SIG-M5 (cell line): ENCODE results near the gene CCDC85B.

ENCODE experiments used
- DNase-seq: peaks from one replicate; lab custom pipeline; 2025; lab: John Stamatoyannopoulos, UW

CCDC85B gene

DNA sequence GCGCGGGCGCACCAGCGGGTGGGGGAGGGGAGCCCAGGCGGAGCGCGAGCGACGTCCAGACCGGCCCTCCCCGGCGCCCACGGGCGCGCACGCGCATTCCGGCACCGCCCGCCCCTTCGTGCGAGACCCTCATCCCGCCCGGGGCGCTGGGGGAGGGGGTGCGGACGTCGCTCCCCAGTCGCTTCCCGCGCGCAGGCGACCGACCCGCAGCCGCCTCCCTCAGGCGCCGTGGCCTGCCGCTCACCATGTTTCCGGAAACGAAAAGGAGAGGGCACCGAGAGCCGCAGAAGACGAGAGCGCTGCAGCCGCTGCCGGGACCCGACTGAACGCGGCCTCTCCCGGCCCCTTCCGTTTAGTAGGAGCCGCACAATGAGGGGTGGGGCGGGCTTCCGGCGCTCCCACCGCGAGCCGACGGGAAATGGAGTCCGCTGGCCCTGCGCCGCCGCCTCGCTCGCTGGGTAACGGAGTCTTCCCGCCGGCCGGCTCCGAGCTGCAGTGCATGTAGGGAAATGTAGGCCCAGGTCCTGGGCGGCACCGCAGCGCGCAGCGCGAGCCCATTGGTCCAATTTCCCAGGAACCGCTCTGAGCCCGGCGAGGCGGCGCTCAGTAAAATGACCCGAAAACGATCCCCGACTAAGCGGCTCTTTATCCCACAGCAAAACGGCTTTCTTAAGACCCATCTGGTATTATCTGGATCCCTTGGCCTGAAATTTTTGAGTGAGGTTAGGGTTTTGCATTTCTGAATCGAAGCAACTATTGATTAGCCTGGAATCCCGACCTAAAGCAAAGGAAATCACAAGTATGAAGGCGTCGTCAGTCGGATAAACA, 32.4 kb upstream of the CCDC85B start, which contains the start of gene CFL1:
Gene CFL1 (minus strand): TSS at position 328 of the 828 bp plus-strand sequence. CDS start 81 bp downstream, at position 247.
- DNase-seq, result peak; percentile 77

GRCh38 chr11:65858681-65859087, 31.8 kb upstream of the CCDC85B start:
- no peak for DNase-seq

GRCh38 chr11:65859095-65859811, 31.2 kb upstream of the CCDC85B start:
- DNase-seq, result peak; percentile 95

GRCh38 chr11:65859812-65860277, 30.6 kb upstream of the CCDC85B start:
- no peak for DNase-seq

GRCh38 chr11:65860278-65861164, 30.0 kb upstream of the CCDC85B start, which contains the start of gene MUS81:
MUS81 (plus strand) TSS chr11:65860433; CDS start chr11:65860754, 321 bp downstream.
- DNase-seq, result peak; percentile 73

GRCh38 chr11:65861165-65861505, 29.3 kb upstream of the CCDC85B start:
- DNase-seq, result no peak

- no peak for DNase-seq
These were observed 28.8 kb upstream of the CCDC85B start for GRCh38 chr11:65861533-65862183.

GRCh38 chr11:65862191-65862735, 28.2 kb upstream of the CCDC85B start:
- DNase-seq, result no peak

DNA sequence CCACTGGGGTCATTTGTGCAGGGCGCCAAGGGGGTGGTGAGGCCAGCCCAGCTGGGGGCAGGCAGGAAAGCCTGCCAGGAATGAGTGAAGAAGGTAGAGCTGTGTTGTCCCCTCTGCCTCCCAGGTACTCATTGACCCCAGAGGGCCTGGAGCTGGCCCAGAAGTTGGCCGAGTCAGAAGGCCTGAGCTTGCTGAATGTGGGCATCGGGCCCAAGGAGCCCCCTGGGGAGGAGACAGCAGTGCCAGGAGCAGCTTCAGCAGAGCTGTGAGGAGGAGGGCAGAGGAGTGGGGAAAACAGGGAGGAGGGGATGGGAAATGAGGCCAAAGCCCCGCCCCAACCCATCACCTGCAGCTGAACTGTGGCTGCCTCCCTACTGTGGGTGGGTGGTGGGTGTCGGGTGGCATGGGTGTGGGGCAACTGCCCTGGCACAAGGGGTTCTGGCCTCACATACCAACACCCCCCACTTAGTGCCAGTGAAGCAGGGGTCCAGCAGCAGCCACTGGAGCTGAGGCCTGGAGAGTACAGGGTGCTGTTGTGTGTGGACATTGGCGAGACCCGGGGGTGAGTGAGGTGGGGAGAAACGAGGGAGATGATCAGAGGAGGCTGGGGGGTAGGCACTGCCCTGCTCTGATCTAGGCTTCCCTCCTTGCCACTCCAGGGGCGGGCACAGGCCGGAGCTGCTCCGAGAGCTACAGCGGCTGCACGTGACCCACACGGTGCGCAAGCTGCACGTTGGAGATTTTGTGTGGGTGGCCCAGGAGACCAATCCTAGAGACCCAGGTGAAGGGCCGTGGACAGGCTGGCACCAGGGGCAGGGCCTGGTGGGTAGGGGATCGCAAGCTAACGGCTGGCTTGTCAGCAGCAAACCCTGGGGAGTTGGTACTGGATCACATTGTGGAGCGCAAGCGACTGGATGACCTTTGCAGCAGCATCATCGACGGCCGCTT, 27.3 kb upstream of the CCDC85B start:
- no peak for DNase-seq

- no peak for DNase-seq
These were observed 26.4 kb upstream of the CCDC85B start for GRCh38 chr11:65863889-65864705.

DNA sequence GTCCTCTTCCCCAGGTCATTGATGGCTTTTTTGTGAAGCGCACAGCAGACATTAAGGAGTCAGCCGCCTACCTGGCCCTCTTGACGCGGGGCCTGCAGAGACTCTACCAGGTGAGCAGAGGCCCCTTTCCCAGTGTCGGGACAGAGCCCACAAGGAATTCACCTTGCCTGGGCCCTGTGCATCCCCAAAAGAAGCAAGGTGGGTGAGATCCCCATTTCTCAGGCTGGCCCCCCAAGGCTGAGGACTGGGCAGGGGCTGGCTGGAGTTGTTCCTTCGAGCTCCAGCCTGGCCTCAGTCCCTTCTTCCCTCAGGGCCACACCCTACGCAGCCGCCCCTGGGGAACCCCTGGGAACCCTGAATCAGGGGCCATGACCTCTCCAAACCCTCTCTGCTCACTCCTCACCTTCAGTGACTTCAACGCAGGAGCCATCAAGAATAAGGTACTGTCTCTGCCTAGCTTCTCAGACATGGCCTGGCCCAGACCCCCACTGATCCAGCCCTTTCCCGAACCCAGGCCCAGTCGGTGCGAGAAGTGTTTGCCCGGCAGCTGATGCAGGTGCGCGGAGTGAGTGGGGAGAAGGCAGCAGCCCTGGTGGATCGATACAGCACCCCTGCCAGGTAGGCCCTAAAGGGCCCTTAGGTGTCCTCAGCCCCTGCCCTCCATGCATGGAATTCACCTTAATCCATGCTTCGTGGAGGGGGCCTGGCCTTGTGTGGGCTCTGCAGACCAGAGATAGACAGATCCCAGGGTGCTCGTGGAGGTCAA, 25.6 kb upstream of the CCDC85B start:
- DNase-seq, result no peak

GRCh38 chr11:65865550-65866172, 24.8 kb upstream of the CCDC85B start:
- DNase-seq, result no peak

GRCh38 chr11:65866509-65867283, 23.8 kb upstream of the CCDC85B start:
- DNase-seq, result no peak

DNA sequence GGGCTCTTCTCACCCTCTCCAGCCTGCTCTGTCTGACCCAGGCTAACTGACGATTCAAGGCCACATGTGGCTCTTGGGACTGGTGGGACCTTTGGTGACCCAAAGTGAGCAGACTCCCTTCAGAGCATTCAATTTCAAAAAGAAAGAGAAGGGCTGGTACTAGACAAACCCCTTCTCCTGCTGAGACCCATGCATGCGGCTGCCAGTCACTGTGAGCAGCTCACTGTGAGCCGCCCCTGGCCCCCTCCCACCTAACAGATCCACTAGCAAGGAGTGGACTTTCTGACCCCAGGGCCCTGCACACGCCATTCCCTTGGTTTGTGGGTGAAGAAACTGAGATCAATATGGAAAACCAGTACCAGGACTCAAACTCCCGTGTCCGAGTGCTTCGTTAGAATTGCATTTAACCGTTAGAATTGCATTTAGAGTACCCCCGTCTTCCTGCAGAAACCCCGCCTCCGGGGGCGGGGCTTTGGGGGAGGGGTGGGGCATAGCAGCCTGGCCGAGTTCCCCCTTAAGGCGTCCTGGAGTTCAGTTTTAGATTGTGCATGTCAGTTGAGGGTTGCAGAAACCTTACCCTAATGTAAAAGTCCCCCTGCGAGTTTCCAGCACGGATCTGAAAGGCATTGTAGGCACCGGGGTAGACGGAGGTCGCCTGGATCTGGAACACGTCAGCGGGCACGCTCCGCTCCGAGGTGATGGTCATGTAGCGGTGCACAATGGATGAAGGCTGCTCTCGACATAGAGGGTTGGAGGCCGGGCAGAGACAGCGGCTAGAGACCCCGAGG, 23.0 kb upstream of the CCDC85B start:
- DNase-seq, result no peak

DNA sequence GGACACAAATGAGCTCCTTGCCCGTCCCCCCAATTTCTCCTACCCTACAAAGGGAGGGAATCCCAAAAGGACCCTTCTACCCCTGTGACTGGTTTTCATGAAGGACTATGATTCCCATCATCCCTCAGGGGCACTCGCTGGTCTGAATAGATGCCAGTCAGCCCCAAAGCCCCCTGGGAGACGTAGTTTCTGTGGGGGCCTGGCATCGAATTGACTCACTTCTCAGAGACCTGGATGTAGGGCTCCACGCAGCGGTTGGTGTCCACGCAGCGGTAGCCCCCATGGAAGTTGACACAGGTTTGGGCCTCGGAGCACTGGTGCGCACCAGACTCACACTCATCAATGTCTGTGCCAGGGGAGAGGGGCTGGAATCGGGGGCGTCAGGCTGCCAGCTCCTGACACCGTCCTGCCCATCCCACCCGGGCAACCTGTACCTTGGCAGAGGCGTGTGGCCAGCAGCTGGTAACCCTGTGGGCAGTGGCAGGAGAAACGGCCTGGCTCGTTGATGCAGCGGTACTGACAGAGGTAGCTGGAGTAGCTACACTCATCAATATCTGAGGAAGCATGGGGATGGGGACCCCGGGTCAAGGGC, 22.3 kb upstream of the CCDC85B start:
- DNase-seq, result no peak

DNA sequence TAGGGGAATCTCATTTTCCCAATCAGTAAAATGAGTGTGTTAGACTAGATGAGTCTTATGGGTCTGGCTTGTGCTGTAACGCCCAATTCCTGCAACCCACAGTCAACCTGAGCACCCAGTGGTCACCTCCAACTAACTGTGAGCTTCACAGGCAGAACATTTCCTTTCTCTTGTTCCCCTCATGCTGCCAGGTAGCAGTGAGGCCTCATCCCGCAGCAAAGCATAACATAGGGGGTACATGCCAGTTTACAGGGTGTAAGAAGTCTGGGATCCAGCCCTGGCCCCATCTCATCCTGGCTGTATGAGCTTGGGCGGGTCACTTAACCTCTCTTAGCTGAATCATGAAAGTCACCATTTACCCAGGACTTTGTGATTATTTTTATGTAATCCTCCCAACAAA, 21.6 kb upstream of the CCDC85B start:
- no peak for DNase-seq
